ENCODE results near the gene GRID2.

- no peak for TF ChIP-seq JUND (IDR thresholded peaks at IDR 0.05)
- TF ChIP-seq CTCF (IDR thresholded peaks at IDR 0.05; ENCODE audit: low read depth, low read length, missing input control) = no peak
- no peak for TF ChIP-seq MAX (IDR thresholded peaks at IDR 0.05)
- TF ChIP-seq TAF1 (conservative IDR thresholded peaks at IDR 0.05) = no peak
- TF ChIP-seq EGR1 (IDR thresholded peaks at IDR 0.05; ENCODE audit: low read depth in 2 of 2) = no peak
- no peak for TF ChIP-seq RAD21 (IDR thresholded peaks at IDR 0.05)
- TF ChIP-seq NR2F2 (IDR thresholded peaks at IDR 0.05) = no peak
- TF ChIP-seq ZBTB33 (IDR thresholded peaks at IDR 0.05) = no peak
- TF ChIP-seq GABPA (IDR thresholded peaks at IDR 0.05 in 1 of 2, conservative IDR thresholded peaks at IDR 0.05 in 1 of 2) = no peak
- no peak for TF ChIP-seq RXRA (IDR thresholded peaks at IDR 0.05)
- TF ChIP-seq REST (IDR thresholded peaks at IDR 0.05) = no peak
These were observed 102.7 kb downstream of the GRID2 start for GRCh38 chr4:92406488-92406887.

Data from liver (tissue), 3 donors.